ENCODE results near the gene SLC35F5.
"Not testable (repeated sequence)": the region's sequence is repeated elsewhere in the genome, so short reads cannot be mapped to it uniquely, and the experiment has no call there.

SLC35F5 gene, protein sequence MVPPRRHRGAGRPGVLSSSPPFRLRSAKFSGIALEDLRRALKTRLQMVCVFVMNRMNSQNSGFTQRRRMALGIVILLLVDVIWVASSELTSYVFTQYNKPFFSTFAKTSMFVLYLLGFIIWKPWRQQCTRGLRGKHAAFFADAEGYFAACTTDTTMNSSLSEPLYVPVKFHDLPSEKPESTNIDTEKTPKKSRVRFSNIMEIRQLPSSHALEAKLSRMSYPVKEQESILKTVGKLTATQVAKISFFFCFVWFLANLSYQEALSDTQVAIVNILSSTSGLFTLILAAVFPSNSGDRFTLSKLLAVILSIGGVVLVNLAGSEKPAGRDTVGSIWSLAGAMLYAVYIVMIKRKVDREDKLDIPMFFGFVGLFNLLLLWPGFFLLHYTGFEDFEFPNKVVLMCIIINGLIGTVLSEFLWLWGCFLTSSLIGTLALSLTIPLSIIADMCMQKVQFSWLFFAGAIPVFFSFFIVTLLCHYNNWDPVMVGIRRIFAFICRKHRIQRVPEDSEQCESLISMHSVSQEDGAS
- total RNA-seq = 57.5 to 85.3 (median 63.5) reads per million in 3 experiments

DNA sequence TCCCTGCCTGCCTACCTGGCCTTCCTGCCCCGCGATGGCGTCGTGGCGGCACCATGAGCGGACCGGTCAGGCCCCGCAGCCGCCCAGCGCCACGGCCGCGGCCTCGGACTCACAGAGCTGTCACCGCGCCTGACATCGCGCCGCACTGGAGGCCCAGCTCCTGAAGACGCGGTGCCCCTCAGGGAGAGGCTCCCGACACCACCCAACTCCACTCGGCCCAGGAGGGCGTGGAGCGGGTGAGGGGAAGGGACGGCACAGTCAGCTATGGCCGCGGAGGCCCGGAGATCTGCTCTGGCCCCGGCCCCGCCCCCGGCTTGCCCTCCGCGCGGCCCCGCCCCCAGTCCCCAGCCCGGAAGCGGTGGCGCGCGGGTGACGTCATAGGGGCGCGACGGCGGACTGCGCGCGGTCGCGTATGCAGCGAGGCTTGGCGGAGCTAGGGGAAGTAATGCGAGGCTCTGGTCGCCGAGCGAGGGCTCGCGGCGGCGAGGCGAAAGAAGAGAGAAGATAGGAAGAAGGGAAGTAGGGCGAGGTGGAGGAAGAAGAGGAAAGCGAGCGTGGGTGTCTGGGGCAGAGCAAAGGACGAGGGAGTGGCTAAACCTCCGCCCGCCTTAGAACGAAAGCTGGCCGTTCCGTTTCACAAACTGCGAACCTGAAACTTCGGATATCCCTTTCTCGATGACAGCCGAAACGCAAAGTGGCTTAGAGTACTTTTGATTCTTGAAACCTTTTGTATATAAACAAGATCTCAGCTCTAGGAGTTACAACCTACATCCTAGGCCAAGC, at the start of gene SLC35F5:
Gene SLC35F5 (minus strand): TSS at position 288 of the 783 bp plus-strand sequence. CDS start 233 bp downstream, at position 55.
- DNase-seq = peak; percentile 90

GRCh38 chr2:113799375-113799774, 42.9 kb upstream of the SLC35F5 start:
- DNase-seq = no peak

DNA sequence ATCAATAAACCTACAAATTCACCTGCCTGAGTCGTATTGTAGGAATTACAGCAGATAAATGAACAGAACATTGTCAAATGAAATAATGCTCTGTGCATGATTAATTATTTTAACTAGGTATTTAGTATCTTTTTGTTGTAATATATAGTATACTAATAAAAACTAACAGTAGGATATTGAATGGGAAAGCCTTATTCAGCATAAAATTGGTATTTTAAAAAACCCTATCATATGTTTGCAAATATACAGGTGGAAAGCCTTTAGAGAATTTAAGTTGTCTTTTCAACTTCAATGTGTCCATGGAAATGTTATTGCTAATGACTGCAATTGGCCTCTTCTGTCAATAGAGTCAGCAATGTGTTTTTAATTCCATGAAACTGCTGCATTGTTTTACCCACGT, 40.8 kb upstream of the SLC35F5 start:
- no peak for DNase-seq

DNA sequence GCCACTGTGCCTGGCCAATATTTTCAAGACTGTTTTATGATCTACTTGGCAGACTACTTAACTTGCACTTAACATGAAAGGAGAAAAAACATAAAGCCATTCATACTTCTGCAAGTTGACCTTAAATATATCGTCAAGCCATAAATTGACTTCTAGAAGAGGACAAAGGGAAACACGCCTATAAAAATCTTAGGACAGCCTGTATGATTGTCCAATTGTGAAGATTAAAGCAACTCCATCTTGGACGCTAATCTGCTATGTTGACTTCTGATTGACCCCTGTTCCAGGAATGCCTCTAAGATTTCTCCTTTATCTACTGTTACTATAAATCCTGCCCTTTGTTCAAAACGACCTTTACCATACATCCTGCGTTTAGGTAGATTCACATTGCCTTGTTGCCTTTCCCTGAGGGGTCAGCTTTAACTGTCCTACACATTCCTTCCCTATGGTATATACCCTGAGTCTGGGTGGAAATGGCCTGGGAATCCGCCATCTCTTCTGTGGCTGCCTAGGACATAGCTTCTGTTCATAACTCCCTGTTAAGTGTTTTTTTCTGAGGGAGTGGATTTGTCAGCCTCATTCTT, 40.2 kb upstream of the SLC35F5 start:
- DNase-seq = no peak

GRCh38 chr2:113795405-113795920, 39.0 kb upstream of the SLC35F5 start:
- DNase-seq = no peak

DNA sequence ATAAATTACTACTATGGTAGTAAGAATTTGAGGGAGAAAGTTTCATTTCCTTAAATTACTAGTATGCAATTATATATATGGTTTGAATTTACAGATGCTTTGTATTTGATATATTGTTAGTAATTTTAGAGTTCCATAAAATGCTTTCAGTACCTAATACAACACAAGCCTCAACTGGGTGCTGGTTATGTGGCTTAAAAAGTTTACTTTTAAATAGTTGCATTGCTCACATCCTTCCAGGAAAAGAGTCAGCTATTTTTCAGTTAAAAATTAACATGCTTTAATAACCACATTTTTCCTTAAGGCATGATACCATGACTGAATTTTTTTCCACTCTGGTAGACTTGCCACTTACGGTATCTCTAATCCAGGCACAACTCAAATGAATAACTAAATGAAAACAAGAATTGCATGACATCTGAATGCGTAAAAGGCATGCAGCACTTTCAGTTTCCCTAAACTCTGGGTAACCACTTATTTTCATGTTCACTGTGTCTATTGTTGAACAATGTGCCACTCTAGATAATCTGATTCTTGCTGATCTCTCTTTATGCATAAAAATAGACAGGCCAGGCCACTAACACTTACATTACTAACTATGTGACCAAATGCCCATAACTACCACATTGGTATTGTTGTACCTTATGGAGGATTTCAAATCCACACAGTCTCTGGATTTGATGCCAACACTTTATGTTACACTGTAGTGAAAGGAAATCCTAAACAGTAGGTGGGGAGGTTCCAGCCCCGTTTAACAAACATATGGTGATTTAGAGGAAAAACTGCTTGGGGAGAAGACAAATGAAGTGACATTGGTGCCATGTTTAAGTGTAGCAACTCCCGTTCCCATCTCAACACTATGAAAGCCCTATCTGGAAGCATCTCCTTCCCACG, 35.5 kb upstream of the SLC35F5 start:
- DNase-seq = no peak

- no peak for DNase-seq
Observed at GRCh38 chr2:113784823-113785744, 28.6 kb upstream of the SLC35F5 start.

GRCh38 chr2:113780472-113780871, 24.0 kb upstream of the SLC35F5 start:
- DNase-seq = no peak

DNA sequence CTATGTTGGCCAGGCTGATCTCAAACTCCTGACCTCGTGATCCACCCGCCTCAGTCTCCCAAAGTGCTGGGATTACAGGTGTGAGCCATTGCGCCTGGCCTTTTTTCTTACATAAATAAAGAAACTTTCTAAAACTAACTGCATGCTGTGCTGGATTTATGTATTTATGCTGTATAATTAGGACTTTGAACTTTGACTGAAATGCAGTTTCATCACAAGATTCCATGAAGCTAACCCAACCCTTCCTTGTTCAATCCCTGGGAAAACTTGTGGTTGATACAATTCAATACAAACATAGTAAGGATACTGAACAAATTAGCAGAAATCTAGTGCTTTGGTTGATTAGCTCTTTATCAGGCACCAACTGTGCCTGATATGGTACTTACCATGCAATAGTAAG, 20.9 kb upstream of the SLC35F5 start:
- no peak for DNase-seq

DNA sequence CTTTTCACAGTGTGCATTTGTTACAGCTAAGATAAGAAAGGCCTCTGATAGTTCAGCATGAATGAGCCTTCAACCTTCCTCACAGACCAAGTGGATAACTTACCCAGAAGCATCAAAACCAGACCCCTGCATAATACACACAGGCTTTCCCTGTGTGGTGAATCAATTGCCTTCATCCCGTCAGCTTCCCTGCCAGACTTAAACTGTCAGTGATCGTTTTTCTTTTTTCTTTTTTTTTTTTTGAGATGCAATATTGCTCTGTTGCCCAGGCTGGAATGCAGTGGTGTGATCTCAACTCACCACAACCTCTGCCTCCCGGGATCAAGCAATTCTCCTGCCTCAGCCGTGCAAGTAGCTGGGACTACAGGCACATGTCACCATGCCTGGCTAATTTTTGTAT, 20.5 kb upstream of the SLC35F5 start:
- no peak for DNase-seq

GRCh38 chr2:113774616-113775015, 18.2 kb upstream of the SLC35F5 start:
- not testable (repeated sequence) for DNase-seq

DNA sequence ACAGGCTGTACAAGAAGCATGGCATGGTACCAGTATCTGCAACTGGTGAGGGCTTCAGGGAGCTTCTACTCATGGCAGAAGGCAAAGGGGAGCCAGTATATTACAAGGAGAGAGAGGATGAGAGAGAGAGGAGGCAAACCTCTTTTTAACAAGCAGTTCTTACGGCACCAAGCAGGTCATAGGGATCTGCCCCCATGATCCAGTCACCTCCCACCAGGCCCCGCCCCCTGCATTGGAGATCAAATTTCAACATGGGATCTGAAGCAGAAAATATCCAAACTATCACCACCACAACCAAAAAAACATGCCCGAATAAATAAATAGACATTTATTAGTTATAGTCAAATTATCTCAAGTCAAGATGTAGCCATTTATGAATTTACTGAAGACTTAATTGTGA, 14.5 kb upstream of the SLC35F5 start:
- DNase-seq = no peak

DNA sequence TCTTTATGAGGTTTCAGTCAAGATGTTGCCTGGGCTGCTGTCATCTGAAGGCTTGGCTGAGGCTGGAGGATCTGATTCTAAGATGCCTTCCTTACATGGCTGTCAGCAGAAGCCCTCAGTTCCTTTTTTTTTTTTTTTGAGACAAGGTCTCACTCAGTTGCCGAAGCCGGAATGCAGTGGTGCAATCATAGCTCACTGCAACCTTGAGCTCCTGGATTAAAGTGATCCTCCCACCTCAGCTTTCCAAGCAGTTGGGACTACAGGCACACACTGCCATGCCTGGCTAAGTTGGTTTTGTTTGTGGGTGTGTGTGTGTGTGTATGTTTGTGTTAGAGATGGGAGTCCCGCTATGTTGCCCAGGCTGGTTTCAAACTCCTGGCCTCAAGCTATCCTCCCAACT, 13.1 kb upstream of the SLC35F5 start:
- DNase-seq = no peak

DNA sequence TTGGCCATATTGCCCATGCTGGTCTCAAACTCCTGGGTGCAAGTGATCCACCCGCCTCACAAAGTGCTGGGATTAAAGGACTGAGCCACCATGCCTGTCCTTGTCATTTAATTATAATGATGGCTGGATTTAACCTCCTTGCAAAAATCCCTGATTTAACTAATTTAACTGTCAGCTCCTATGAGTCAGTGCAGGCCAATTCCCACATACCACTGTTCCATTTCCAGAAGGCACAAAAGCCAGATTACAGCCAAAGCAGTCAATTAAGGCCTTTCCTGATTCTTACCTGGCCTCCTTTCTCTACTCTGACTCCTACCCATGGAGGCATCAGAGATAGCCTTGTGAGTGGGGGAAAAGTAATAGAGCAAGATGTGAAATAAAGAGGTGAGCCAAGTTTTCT, 12.3 kb upstream of the SLC35F5 start:
- no peak for DNase-seq

GRCh38 chr2:113767811-113768460, 11.5 kb upstream of the SLC35F5 start:
- no peak for DNase-seq

DNA sequence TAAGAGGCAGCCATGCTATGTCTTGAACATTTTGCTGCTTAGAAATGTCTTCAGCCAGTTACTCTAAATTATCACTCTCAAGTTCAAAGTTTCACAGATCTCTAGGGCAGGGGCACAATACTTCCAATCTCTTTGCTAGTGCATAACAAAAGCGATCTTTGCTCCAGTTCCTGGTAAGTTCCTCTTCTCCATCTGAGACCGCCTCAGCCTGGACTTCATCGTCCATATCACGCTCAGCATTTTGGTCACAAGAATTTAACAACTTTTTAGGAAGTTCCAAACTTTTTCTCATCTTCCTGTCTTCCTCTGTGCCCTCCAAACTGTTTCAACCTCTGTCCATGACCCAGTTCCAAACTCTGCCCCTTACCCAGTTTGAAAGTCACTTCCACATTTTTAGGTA, 8.8 kb upstream of the SLC35F5 start:
- no peak for DNase-seq

DNA sequence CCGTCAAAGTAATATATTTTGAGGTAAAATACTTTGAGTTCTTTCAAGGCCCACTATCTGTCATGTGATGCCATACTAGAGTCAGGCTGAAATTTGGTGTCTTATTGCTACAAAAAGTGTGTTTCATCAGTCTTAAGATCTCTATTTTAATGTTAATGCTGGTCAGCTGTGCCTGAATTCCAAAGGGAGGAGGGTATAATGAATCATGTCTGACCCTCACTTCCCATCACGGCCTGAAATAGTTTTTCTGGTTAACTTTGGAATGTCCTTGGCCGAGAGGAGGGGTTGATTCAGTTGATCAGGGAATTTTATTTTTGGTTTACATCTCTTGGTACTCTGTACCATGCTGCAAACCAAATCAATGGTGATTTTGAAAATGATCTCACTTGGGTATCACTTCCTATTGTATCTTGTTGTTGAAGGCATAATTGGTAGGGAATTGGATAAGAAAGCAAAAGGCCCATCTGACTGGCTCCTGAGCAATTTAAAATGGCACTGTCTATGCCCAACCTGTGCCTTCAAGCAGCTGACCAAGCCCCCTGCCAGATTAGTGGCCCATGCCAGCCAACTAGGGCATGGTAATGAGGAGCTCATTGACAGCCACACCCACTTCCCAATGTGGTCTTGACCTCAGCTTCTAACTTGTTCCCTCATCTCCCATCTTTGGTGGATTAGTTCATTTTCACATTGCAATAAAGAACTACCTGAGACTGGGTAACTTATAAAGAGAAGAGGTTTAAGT, 6.1 kb upstream of the SLC35F5 start:
- no peak for DNase-seq

- no peak for DNase-seq
Observed at GRCh38 chr2:113760400-113760799, 4.0 kb upstream of the SLC35F5 start.

DNA sequence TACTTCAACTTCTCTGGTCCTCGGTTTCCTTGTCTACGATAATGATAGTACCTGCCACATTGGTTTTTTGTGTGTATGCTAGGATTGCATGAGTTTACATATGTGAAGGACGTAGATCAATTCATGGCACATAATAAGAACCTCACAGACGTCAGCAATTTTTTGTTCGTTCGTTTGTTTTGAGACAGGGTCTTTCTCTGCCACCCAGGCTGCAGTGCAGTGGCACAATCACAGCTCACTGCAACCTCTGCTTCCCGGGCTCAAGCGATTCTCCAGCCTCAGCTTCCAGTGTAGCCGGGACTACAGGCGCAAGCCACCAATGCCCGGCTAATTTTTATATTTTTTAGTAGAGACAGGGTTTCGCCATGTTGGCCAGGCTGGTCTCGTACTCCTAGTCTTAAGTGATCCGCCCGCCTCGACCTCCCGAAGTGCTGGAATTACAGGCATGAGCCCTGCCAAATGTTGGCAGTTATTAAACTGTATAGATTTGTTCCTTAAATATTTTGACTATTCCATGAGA, 756 bp upstream of the SLC35F5 start:
- no peak for DNase-seq

Measured in central memory CD4-positive, alpha-beta T cell (primary cell).